Measurements from ENCODE around the gene DCANP1.

The DCANP1 gene

DNA sequence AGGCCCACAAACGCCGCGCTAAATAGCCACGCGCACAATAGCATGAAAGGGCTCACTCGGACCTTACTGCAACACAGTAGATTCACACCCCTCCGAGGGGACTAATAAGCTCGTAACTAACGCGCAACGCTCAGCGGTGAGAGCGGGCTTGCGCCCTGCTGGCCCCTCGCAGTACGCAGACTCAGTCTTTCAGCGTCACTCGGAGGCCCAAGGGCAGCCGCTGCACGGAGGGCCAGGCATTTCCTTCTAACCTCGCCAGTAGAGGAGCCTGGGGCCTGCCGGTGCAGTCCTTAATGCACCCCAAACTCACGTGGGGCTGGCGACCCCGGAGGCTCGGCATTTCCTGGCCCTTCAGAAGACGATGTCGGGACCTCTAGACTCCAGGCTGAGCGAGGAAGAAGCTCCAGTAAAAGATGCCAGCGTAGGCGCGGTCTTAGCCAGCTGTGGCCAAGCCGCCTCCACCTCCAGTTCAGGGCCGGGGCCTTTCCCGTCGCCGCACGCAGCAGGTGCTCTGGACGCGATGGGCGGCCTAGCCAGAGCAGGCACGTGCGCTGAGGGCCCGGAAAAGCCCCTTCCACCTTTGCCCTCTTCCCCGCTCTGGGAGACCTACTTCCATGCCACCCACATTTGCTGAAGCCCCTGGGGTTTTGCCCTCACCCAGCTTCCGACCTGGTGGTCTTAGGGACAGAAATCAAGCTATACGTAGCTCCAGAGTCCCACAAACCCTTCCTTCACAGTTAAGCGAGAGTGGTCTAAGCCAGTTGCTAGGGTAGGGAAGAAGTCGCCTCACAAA, 43.3 kb upstream of the DCANP1 start:
- TF ChIP-seq, protein P1, sequence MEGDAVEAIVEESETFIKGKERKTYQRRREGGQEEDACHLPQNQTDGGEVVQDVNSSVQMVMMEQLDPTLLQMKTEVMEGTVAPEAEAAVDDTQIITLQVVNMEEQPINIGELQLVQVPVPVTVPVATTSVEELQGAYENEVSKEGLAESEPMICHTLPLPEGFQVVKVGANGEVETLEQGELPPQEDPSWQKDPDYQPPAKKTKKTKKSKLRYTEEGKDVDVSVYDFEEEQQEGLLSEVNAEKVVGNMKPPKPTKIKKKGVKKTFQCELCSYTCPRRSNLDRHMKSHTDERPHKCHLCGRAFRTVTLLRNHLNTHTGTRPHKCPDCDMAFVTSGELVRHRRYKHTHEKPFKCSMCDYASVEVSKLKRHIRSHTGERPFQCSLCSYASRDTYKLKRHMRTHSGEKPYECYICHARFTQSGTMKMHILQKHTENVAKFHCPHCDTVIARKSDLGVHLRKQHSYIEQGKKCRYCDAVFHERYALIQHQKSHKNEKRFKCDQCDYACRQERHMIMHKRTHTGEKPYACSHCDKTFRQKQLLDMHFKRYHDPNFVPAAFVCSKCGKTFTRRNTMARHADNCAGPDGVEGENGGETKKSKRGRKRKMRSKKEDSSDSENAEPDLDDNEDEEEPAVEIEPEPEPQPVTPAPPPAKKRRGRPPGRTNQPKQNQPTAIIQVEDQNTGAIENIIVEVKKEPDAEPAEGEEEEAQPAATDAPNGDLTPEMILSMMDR (IDR thresholded peaks at IDR 0.05; ENCODE audit: low read depth, low read length, missing control alignments) = no peak
- DNase-seq (ENCODE audit: extremely low read depth, low read depth) = no peak
- no peak overlapping the region for H3K4me3 ChIP-seq (replicated peaks; ENCODE audit: low read depth, low read length)

DNA sequence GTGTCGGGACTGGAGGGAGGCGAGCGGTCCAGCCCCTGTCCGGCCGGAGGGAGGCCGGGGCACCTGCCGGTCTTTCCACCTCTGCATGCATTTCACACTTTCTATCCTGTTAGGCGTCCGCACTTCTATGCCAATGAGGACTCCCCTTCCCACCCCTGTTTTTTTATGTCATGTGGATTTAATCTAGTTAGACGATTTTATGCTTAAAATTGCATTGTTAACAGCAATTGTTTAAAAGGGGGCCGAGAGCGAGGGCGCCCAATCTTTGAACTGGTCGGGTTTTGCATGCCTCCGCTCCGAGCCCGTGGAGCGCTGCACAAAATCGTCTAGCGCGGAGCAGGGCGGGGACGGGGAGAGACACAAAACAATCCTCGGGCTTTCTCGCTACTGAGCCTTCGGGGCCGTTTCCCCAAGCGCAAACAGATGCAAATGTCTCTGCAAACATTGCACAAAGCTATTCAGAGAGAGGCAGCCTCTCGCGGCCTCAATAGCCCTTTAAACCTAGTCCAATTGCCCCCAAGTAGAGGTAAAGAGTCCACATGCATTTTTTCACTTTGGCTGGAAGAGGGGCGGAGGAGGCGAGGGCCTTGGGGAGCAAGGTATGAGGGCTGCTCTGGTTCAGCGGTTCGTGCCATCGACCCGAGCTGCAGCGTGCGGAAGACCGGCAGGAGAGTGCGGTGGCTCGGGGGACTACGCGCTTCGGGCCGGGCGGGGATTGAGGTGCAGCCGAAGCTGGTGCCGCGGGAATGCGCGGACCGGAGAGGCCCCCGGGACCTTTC, 42.5 kb upstream of the DCANP1 start:
- DNase-seq (ENCODE audit: extremely low read depth, low read depth) = no peak
- TF ChIP-seq, protein P1 (IDR thresholded peaks at IDR 0.05; ENCODE audit: low read depth, low read length, missing control alignments) = no peak
- peak overlapping the region; percentile 38 for H3K4me3 ChIP-seq (replicated peaks; ENCODE audit: low read depth, low read length)

DNA sequence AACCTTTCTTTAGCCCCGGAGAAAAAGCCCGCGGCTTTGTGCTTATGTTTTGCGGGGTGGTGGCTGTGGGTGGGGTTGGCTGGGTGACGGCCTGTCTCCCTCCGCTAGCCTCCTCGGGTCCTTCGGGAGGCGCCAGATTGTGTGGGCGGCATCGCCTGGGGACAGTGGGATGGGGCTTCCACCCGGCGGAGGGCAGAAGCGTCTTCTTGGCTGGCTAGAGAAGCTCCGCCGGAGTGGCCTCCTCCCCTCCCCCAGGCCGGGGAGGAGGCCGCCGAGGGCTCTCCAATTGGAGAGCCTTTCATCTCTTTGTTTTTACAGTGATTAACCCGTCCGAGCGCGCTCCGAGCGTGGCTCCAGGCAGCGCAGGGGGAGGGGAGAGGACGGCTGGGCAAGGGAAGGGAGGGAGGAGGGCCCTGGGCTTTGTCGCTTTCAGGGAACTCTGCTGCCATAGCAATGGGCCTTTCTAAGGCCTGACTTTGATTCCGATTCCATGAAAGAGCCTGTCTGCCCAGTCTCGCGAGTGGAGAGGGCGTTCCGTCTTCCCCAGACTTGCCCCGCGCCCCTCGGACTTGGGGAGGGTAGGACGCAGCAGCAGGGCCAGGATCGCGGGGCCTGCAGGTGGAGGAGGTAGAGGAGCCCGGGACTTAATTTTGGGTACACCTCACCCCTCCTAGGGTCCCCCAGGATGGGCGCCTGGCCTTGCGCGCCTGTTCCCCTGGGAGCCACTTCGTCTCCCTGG, 41.7 kb upstream of the DCANP1 start:
- TF ChIP-seq, protein P1 (IDR thresholded peaks at IDR 0.05; ENCODE audit: low read depth, low read length, missing control alignments) = no peak
- peak overlapping the region; percentile 38 for H3K4me3 ChIP-seq (replicated peaks; ENCODE audit: low read depth, low read length)
- peak; percentile 21 for DNase-seq (ENCODE audit: extremely low read depth, low read depth)

DNA sequence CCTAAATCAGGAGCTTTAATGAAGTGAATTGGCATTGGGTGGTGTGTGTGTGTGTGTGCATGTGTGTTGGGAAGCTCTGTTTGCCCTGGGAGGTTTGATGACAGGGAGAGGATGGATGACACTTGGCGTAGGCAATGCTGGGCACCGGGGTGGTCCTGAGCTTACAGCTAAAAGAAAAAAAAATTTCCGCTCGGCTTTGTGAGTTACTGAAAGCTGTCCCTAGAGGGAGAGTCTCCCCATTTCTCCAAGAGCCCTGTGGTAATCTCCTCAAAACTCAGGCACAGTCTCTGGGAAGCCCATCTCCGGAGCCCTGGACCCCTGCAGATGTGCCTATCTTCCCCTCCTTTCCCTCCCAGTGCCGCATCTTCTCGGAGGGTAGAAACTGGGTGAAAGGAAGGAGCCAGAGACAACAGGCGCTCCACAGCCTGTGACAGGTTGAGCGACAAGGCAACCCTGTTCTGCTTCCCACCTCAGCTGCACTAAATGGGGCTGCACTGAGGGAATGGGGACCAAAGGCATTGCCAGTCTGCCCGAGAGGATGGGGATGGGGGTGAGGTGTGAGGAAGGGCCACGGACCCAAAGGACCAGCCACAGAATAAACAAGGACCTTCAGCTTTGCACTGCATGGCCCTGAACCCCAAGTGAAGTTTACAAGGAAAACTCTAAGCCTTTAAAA, 40.8 kb upstream of the DCANP1 start:
- no peak overlapping the region for H3K4me3 ChIP-seq (replicated peaks; ENCODE audit: low read depth, low read length)
- TF ChIP-seq, protein P1 (IDR thresholded peaks at IDR 0.05; ENCODE audit: low read depth, low read length, missing control alignments) = no peak
- DNase-seq (ENCODE audit: extremely low read depth, low read depth) = no peak

DNA sequence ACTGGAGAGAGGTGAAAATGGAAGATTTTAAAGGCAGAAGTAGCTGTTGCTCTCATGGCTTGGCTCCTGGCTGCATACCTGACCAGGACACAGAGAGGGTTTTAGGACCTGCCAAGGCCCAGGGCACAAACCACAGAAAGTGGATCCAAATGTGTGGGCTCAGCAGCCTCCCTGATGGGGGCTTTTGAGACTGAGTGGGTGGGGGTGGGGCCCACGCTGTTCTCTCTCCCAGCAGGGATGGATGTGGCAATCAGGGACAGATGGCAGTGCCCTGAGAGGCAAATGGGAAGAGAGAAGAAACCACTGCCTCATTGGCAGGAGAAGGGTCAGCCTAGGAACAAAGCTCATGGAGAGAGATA, 39.9 kb upstream of the DCANP1 start:
- no peak overlapping the region for H3K4me3 ChIP-seq (replicated peaks; ENCODE audit: low read depth, low read length)
- DNase-seq (ENCODE audit: extremely low read depth, low read depth) = no peak
- TF ChIP-seq, protein P1 (IDR thresholded peaks at IDR 0.05; ENCODE audit: low read depth, low read length, missing control alignments) = no peak

Measured in HFF-Myc (cell line).